Measurements from ENCODE around the gene SMPD3.

The SMPD3 gene

DNA sequence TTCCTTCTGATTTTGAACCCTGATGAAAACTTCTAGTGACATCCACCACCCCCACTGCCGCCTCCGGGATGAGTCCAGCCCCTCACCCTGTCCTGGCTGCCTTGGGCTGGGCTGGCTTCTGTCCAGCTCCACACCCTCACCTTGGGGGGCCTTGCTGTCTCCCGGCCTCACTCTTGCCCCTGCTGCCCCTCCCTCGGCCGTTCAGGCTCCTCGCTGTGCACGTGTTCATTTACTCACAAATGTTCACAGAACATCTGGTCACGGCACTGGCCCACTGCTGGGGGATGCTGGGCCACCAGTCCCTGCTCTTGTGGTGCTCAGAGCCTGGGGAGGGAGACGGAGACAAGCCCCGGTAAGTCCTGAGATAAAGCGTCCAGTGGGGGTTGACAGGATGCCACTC, 96.8 kb downstream of the SMPD3 start:
- no peaks in the 10 kb centered on the region for H3K27me3 Mint-ChIP-seq
- H3K4me3 Mint-ChIP-seq = no peak overlapping the region
- no peak for DNase-seq
- H3K27ac Mint-ChIP-seq = no peak overlapping the region
- H3K4me1 Mint-ChIP-seq (ENCODE audit: low read depth) = peaks cover 21% of the 10 kb centered on the region
- H3K9me3 Mint-ChIP-seq = no peaks in the 10 kb centered on the region
- H3K36me3 Mint-ChIP-seq (ENCODE audit: low read depth) = peaks cover 95% of the 10 kb centered on the region

DNA sequence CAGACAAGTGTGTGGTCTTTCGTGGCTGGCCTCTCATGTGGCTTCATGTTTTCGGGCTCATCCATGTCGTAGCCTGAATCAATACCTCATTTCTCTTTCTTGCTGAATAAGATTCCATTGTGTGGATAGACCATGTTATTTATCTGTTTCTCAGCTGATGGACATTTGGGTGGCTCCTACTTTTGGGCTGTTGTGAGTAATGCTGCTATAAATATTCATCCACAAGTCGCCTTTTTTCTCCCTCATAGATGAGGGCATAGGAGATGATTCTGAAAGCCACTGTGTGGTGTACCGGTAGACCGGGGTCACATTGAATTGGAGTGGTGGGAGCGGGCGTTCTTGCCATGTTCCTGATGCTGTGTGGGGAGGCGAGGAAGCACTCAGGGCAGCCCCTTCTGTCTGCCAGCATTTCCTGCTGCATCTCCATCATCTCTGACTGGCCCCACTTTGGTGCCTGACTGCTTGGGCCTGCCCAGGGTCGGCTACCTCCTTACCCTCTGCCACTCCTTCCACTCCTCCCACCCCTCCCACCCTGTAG, 97.4 kb downstream of the SMPD3 start:
- Mint-ChIP-seq H3K9me3 (no peaks in the 10 kb centered on the region), H3K4me3 (no peak overlapping the region), H3K27me3 (no peaks in the 10 kb centered on the region), H3K36me3 (ENCODE audit: low read depth) (peaks cover 95% of the 10 kb centered on the region), H3K27ac (no peak overlapping the region), H3K4me1 (ENCODE audit: low read depth) (peaks cover 15% of the 10 kb centered on the region)
- DNase-seq = no peak

DNA sequence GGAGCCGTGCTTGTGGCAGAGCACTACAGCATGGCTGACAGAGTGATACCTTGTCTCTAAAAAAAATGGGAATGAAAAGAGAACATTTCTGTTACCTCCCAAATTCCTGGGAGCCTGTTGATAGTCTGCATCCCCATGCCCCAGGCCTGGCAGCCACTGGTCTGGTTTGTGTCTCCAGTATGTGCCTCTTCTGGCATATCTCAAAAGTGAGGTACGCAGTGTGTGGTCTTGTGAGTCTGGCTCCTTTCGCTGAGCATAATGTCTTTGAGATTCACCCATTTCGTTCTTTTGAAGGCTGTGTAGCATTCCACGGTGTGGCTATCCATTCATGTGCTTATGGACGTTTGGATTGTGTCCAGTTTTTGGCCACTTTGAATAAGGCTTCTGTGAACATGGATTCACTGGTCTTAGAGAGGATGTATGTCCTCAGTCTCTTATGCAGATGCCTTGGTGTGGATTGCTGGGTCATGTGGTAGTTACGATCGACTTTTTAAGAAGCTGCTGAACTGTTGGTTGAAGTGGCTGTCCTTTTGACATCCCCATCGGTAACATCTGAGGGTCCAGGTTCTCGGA, 98.4 kb downstream of the SMPD3 start:
- no peak overlapping the region for H3K4me3 Mint-ChIP-seq

DNA sequence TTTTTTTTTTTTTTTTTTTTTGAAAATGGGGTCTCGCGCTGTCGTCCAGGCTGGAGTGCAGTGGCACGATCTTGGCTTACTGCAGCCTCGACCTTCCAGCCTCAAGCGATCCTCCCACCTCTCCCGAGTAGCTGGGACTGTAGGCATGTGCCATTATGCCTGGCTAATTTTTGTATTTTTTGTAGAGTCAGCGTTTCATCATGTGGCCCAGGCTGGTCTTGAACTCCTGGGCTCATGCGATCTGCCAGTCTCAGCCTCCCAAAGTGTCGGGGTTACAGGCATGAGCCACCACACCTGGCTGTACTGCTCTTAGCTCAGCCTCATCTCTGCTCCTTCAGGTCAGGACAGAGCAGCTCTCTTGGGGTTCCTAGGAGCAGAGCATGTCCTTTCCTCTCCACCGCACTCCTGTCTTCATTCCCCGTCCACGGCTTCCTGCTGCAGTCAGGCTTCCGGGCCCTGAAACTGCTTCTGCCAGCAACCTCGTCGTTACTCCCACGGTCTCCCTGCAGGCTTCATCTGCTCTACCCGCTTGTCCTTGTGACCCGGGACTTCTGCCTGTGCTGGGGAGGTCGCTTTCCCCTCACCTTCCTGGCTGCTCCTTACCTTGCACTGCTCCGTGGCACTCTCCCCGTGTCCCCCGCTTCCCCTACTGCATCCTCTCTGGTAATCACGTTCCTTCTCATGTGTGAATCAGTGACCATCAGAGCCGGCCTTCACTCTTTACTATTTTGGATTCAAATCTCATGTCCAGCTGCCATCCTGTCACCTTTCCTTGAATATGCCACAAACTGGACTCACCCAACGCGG, 99.5 kb downstream of the SMPD3 start:
- H3K27ac Mint-ChIP-seq = no peak overlapping the region
- peaks cover 7% of the 10 kb centered on the region for H3K4me1 Mint-ChIP-seq (ENCODE audit: low read depth)
- H3K4me3 Mint-ChIP-seq = no peak overlapping the region
- peaks cover 94% of the 10 kb centered on the region for H3K36me3 Mint-ChIP-seq (ENCODE audit: low read depth)
- DNase-seq = no peak
- no peaks in the 10 kb centered on the region for H3K27me3 Mint-ChIP-seq
- H3K9me3 Mint-ChIP-seq = no peaks in the 10 kb centered on the region

More for the DNA sequence above, 98.4 kb downstream of the SMPD3 start:
- no peaks in the 10 kb centered on the region for H3K9me3 Mint-ChIP-seq
- H3K27me3 Mint-ChIP-seq = no peaks in the 10 kb centered on the region
- H3K36me3 Mint-ChIP-seq (ENCODE audit: low read depth) = peaks cover 96% of the 10 kb centered on the region
- no peak for DNase-seq
- H3K4me1 Mint-ChIP-seq (ENCODE audit: low read depth) = peaks cover 11% of the 10 kb centered on the region
- no peak overlapping the region for H3K27ac Mint-ChIP-seq

DNA sequence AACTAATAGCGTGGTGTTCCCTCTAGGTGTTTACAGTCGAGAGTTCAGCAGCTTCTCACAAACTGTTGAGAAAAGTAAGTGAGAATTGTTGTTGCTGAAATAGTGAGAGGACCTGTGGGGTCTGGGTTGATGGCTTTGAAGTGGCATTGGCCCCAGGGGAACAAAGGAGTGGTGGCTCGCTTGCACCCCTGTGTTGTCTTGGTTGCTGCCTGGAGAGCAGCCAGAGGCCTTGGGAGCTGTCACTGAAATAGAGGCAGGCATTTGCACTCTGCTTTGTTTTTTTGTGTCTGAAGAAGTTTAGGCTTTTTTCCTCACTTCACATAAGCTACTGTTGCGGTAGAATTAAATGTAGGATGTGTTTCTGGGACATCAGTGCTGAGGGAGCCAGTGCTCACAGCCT, 100.7 kb downstream of the SMPD3 start:
- no peaks in the 10 kb centered on the region for H3K9me3 Mint-ChIP-seq
- peaks cover 7% of the 10 kb centered on the region for H3K4me1 Mint-ChIP-seq (ENCODE audit: low read depth)
- no peak overlapping the region for H3K4me3 Mint-ChIP-seq
- H3K36me3 Mint-ChIP-seq (ENCODE audit: low read depth) = peaks cover 94% of the 10 kb centered on the region
- no peaks in the 10 kb centered on the region for H3K27me3 Mint-ChIP-seq
- H3K27ac Mint-ChIP-seq = peak overlapping the region; percentile 30
- no peak for DNase-seq

DNA sequence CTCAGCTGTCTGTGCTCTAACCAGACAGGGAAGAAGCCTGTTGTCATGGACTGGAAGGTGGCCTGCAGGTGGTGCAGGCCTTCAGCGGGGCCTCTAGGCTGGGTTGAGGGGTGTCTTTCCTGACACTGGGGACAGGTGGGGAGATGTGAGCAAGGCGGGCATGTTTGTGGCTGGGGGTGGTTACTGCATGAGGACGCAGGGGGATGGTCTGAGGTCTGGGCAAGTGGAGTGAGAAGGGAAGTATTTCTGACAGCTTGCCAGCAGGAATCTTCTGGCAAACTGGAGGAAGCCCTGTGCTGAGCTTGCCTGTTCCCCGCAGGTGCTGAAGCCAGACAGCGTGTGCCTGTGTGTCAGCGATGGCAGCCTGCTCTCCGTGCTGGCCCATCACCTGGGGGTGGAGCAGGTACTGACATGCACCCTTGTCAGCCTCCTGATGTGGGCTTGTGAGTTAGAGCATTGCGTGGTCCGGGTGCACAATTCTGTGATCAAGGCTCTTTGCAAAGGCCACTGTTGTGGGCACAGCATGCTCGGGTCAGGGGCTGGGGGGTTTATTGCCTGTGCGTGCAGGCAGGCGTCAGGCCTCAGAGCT, 101.3 kb downstream of the SMPD3 start:
- H3K27me3 Mint-ChIP-seq = no peaks in the 10 kb centered on the region
- DNase-seq = no peak
- peaks cover 94% of the 10 kb centered on the region for H3K36me3 Mint-ChIP-seq (ENCODE audit: low read depth)
- no peak overlapping the region for H3K4me3 Mint-ChIP-seq
- H3K27ac Mint-ChIP-seq = peak overlapping the region; percentile 30
- peaks cover 7% of the 10 kb centered on the region for H3K4me1 Mint-ChIP-seq (ENCODE audit: low read depth)
- H3K9me3 Mint-ChIP-seq = no peaks in the 10 kb centered on the region

DNA sequence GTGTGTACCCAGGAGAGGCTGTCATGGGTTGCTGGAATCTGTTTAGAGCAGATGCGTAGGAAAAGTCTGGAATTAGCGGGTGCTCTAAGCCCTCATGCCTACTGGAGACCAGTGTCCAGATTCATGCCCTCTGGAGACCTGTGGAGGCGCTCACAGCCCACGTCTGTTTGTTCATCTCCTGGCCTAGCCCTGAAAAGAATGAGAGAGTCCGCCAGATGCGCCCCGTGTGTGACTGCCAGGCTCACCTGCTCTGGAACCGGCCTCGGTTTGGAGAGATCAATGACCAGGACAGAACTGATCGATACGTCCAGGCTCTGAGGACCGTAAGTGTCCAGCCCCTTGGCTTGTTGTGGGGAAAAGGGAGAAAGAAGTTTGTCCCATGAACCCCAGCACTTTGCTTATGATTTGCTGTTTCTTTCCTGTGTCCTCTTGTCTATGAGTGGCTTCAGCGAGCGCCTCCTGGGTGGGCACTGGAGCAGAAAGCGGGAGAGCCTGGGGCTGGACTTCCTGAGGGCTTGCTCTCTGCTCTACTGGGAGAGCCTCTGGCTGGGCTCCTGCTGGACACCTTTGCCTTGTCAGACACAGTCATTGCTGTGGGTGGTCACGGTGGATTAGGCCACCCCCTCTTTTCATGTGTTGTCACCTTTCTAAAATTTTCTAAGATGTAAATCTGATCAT, 102.2 kb downstream of the SMPD3 start:
- Mint-ChIP-seq H3K27me3 (no peaks in the 10 kb centered on the region), H3K4me1 (ENCODE audit: low read depth) (peaks cover 7% of the 10 kb centered on the region), H3K27ac (no peak overlapping the region), H3K9me3 (no peaks in the 10 kb centered on the region), H3K36me3 (ENCODE audit: low read depth) (peaks cover 95% of the 10 kb centered on the region), H3K4me3 (no peak overlapping the region)
- no peak for DNase-seq

DNA sequence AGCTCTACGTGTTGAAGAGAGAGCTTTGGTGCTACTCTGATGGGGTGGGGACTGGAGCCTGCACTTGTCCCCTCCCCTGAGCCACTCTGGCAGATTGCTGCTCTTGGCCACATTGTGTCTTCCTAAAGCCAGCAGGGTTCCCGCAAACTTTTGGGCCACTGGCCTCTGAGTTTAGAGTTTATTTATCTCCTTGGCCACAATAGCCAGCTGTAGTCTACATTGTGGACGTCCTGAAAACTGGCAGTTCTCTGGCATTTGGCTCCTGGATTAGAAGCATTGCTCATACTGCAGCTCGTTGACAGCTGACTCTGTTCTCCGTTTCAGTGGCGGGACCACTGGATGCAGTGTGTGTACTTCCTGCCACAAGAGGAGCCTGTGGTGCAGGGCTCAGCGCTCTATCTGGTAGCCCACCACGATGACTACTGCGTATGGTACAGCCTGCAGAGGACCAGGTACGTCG, 102.9 kb downstream of the SMPD3 start:
- no peak overlapping the region for H3K4me3 Mint-ChIP-seq
- no peak overlapping the region for H3K27ac Mint-ChIP-seq
- no peak for DNase-seq
- no peaks in the 10 kb centered on the region for H3K9me3 Mint-ChIP-seq
- H3K36me3 Mint-ChIP-seq (ENCODE audit: low read depth) = peaks cover 97% of the 10 kb centered on the region
- H3K4me1 Mint-ChIP-seq (ENCODE audit: low read depth) = peaks cover 7% of the 10 kb centered on the region
- H3K27me3 Mint-ChIP-seq = no peaks in the 10 kb centered on the region

DNA sequence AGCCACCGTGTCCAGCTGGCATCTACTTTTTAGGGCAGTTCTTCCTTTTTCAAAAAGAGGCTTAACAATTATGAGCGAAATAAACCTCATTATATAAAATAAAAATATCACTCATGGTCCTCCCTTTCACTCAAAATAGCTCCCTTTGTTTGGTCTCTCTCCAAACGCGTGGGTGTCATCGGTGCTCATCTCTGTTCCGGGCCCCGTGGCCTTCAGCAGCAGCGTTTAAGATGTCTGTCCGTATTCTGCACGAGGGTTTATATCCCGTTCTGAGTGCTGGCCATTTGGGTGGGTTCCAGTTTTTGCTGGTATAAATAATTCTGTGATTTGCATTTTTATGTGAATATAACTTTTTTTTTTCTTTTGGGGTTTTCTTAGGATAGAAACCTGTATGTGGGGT, 104.1 kb downstream of the SMPD3 start:
- Mint-ChIP-seq H3K4me3 (no peak overlapping the region), H3K9me3 (no peaks in the 10 kb centered on the region), H3K4me1 (ENCODE audit: low read depth) (peaks cover 7% of the 10 kb centered on the region), H3K36me3 (ENCODE audit: low read depth) (peaks cover 97% of the 10 kb centered on the region), H3K27me3 (no peaks in the 10 kb centered on the region), H3K27ac (no peak overlapping the region)
- no peak for DNase-seq

DNA sequence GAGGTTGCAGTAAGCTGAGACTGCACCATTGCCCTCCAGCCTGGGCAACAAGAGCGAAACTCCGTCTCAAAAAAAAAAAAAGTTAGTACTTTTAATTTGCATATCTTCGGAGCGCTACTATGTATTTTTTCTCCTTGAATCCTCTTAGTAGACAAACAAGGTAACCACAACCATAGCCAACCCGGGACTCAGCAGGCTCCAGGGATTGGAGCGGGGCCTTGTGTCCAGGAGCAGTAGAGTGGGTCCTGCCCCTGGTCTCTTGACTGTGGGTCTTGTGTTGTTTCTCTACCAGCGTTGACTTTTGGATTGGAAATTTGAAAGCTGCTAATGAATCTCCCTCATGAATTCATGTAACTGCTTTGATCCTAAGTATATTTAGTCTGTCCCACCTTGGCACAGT, 105.2 kb downstream of the SMPD3 start:
- H3K27ac Mint-ChIP-seq = no peak overlapping the region
- H3K27me3 Mint-ChIP-seq = no peaks in the 10 kb centered on the region
- peaks cover 7% of the 10 kb centered on the region for H3K4me1 Mint-ChIP-seq (ENCODE audit: low read depth)
- H3K4me3 Mint-ChIP-seq = no peak overlapping the region
- peaks cover 98% of the 10 kb centered on the region for H3K36me3 Mint-ChIP-seq (ENCODE audit: low read depth)
- DNase-seq = no peak
- no peaks in the 10 kb centered on the region for H3K9me3 Mint-ChIP-seq

DNA sequence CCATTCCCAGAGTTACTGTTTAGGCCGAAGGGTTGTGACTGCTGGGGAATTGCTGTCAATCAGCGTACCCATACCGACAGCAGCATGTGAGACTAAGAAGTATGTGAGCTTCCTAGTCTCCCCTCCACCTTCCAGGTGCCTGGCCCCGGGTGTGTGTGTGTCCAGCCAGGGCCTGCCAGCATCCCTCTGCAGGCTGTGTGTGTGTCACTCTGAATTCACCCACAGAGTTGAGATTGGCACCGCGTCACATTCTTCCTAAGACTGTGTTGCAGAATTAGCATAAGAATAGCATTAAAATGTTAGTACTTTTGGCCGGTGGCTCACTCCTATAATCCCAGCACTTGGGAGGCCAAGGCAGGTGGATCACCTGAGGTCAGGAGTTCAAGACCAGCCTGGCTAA, 105.7 kb downstream of the SMPD3 start:
- no peak for DNase-seq
- Mint-ChIP-seq H3K27me3 (no peaks in the 10 kb centered on the region), H3K27ac (no peak overlapping the region), H3K4me3 (no peak overlapping the region), H3K4me1 (ENCODE audit: low read depth) (peaks cover 7% of the 10 kb centered on the region), H3K9me3 (no peaks in the 10 kb centered on the region), H3K36me3 (ENCODE audit: low read depth) (peaks cover 98% of the 10 kb centered on the region)

DNA sequence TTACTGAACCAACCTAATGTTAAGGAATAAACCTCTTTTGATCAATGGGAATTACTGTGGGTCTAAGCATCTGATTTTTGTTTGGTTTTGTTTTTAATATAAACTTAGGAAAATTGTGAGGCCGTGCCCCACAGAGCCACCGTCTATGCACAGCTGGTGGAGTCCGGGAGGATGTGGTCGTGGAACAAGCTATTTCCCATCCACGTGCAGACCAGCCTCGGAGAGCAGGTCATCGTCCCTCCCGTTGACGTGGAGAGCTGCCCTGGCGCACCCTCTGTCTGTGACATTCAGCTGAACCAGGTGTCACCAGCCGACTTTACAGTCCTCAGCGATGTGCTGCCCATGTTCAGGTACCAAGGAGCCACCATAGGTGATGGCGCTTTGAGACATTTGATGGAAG, 109.1 kb downstream of the SMPD3 start:
- H3K27me3 Mint-ChIP-seq = no peaks in the 10 kb centered on the region
- peaks cover 97% of the 10 kb centered on the region for H3K36me3 Mint-ChIP-seq (ENCODE audit: low read depth)
- no peaks in the 10 kb centered on the region for H3K4me1 Mint-ChIP-seq (ENCODE audit: low read depth)
- no peak overlapping the region for H3K27ac Mint-ChIP-seq
- no peaks in the 10 kb centered on the region for H3K9me3 Mint-ChIP-seq
- no peak overlapping the region for H3K4me3 Mint-ChIP-seq
- DNase-seq = no peak

DNA sequence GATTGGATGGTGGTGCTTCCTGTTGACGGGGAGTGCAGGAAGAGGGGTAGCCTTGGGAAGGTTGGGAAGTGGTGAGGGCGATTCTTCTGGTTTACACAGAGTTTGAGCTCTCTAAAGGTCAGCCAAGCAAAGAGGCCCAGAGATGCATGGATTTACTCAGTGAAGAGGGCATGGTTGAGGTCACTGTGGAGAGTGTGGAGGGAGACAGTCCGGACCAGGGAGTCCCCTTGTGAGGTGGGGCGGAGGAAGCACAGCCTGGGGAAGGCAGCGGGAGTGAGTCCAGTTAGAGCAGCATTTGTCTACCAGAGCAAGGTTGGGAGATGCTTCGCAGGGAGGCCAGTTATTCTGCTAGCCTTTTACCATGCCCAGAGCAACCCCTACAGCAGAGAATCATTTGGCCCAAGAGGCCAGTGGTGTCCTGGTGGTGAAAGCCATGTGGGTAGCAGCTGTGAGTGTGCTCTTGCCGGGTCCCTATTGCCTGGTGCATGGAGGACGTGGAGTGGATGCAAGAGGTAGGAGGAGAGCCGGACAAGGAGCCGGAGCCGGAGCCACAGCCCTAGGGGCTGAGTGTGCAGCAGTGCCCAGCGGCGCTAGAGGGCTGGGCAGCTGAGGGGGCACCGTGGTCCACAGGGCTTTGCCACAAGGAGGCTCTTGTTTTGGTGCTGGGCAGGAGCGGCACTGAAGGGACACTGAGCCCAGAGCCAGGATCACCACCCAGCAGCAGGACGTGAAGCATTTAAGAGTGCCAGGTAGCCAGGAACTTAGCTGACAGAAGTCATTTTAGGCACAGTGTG, 109.8 kb downstream of the SMPD3 start:
- no peak overlapping the region for H3K27ac Mint-ChIP-seq

DNA sequence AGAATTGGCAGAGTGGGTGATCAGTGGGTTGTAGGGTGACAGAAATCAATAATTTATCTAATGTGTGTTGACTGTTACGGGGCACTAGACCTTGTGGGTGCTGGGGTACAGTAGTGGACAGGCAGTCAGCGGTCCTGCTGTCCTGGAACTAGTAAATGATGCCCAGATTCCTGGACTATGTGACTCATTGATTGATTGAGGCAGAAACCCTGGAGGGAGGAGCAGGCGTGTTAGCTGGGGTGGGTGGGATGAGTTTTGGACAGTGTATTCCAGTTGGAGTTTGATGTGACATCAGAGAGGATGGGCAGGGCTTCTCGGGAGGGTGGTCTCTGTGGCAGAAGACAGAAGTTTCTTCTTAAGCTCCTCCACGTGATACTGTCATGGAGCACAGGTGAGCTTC, 113.1 kb downstream of the SMPD3 start:
- H3K9me3 Mint-ChIP-seq = no peaks in the 10 kb centered on the region
- no peak for DNase-seq
- H3K36me3 Mint-ChIP-seq (ENCODE audit: low read depth) = peaks cover 91% of the 10 kb centered on the region
- no peak overlapping the region for H3K27ac Mint-ChIP-seq
- H3K4me3 Mint-ChIP-seq = no peak overlapping the region
- H3K4me1 Mint-ChIP-seq (ENCODE audit: low read depth) = peaks cover 12% of the 10 kb centered on the region
- H3K27me3 Mint-ChIP-seq = no peaks in the 10 kb centered on the region

More for the DNA sequence above, 109.8 kb downstream of the SMPD3 start:
- DNase-seq = no peak
- Mint-ChIP-seq H3K9me3 (no peaks in the 10 kb centered on the region), H3K36me3 (ENCODE audit: low read depth) (peaks cover 96% of the 10 kb centered on the region), H3K4me1 (ENCODE audit: low read depth) (no peaks in the 10 kb centered on the region), H3K4me3 (no peak overlapping the region), H3K27me3 (no peaks in the 10 kb centered on the region)

Measured in activated T-cell treated with anti-CD3 and anti-CD28 coated beads, Interleukin-2, amount 50 U/mL, for 24 hours (primary cell).